CD4-positive, alpha-beta T cell treated with Interleukin-6 for 4 hours (primary cell): Measurements from ENCODE around the gene RAB11B.
"Not testable (repeated sequence)": the region's sequence is repeated elsewhere in the genome, so short reads cannot be mapped to it uniquely, and the experiment has no call there.

ENCODE experiments used
- DNase-seq: peaks from one replicate; pipeline ENCODE4 v3.0.0-alpha.2; 2020; ENCODE audit warnings: mixed read lengths

RAB11B gene

DNA sequence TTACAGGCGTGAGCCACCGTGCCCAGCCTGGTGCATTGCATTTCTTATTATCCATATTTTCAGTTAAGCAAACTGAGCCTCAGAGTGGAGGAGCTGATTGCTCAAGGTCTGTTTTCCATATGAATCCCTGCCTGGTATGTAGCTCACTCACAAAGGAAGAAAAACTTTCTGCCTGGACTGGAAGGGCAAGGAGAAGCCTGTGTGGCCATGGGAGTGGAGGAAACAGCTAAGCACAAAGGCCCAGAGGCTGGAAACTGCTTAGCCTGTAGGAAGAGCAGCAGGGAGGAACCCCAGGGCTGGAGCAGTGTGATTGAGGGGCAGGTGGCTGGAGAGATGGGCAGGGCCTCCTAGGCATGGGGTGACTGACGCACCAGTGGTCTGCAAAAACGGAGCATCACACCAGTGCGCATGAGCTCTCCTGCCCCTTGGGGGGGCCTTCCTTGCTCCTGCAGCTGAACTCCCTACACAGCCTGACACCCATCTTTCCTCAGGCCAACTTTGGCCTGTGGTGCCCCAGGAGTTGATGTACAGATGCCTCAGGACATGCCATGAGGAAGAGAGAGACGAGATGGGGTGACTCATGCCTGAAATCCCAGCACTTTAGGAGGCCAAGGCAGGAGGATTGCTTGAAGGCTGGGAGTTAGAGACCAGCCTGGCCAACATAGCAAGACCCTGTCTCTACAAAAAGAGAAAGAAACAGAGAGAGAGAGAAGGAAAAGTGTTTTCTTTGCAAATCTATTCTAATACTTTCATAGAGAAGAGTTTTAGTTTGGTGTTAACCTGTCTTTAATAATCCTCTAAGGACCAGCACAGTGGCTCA, 51.8 kb downstream of the RAB11B start:
- no peak for DNase-seq

DNA sequence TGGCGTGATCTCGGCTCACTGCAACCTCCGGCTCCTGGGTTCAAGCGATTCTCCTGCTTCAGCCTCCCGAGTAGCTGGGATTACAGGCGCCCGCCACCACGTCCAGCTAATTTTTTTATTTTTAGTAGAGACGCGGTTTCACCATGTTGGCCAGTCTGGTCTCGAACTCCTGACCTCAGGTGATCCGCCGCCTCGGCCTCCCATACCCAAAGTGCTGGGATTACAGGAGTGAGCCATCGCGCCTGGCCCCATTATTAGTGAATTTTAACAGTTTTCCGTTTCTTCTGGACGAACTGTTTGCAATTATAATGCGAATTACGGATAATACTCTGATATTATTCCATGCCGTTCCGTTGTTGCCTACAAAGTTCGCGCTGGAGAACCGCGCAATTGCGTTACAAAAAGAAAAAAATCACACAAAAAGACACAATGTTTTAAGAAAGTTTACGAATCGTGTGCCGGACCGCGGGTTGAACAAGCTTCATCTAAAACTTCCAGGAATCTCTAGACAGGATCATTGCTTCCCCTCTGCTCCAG, 54.0 kb downstream of the RAB11B start:
- not testable (repeated sequence) for DNase-seq

DNA sequence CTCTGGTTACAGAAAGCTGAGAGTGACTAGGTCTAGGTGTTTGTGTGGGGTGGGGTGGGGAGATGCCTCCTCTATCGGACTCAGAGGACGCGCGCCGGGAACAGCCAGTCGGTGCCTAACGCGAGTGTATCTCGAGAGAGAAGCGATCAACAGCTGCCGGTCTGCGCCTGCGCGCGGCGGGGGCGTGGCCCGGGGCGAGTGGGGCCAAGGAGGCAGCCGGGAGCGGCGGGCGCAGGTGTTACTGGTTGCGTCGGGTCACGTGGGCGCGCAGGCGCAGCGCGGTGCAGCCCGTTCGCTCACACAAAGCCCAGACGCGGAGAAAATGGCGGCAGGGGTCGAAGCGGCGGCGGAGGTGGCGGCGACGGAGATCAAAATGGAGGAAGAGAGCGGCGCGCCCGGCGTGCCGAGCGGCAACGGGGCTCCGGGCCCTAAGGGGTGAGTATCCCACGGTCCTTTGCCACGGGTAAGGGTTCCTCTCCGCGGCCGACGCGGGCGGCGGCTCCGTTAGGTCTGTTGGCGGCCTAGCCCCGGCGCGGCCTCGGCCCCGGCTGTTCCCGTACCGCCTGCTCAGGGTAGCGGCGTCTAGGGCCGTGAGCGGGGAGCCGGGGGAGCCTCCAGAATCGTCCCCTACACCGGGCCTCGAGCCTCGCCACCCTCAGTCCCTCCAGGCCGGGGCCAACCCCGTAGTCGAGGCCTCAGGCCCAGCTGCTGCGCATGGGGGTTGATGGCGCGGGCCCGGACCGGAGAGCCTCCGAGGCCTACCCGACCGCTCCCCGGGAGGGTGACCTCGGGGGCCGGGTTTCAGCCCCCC, 54.7 kb downstream of the RAB11B start, which contains the start of gene HNRNPM:
Gene HNRNPM (plus strand): TSS at position 299 of the 811 bp plus-strand sequence. CDS start 24 bp downstream, at position 323.
- peak; percentile 100 for DNase-seq

DNA sequence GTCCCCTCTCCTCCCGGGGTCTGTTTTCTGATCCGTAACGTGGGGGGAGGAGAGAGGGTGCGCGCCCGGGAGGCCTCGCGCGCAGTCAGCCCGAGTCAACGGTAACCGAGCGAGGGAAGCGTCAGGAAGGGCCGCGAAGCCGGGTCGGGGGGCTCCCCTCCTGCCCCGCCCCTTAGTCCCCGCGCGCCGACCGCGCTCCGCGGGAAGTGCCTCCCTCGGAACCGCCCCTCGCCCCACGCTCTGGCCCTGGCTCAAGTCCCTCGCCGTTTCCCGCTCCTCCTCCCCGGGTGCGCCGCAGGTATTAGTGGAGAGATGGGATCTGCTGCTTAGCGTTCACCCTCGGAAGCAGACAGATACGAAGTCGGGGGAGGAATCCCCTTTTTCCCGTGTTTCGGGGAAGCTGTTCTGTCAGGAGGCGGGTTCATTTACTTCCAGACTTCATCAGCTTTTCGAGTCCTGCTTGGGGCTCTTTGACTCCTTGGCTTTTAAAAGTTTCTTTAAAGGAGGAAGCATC, 55.4 kb downstream of the RAB11B start:
- DNase-seq: peak; percentile 42

DNA sequence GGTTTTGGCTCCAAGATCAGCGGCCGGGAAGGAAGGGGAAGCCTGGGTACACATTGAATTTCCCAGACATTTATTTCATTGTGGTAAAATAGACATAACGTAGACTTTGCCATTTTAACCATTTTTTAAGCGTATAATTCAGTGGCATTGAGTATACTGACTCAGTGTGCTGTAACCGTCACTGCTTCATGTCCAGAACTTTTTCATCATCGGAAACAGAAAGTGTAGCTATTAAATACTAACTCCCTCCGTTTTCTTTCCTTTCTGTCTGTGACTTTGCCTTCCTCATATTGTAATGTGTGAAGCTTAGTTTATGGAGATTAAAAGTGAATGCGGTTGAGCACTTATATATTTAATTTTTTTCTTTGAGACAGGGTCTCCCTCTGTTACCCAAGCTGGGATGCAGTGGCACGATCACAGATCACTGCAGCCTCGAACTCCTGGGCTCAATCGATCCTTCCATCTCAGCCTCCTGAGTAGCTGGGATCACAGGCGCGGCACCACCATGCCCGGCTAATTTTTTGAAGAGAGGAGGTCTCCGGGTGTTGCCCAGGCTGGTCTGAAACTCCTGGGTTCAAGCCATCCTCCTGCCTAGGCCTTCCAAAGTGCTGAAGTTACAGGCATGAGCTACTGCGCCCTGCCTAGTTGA, 56.0 kb downstream of the RAB11B start:
- DNase-seq: no peak

DNA sequence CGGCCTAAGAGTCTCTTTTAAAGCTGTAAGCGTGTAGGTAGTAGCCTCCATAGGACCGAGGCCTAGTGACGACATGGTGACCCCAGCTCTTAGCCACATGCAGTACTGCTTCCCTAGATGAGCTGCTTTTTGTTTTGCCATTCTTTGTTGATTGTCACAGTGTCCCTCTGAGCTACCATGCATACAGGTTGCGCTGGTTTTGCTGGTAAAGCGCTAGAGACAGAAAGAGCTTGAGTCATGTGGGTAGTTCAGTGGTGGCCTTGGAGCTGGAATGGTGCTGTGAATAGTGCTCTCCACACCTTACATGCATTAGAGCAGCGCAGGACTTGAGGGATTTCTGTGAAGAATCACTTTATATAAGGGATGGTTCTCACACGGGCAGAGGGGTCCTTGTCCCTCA, 59.7 kb downstream of the RAB11B start:
- no peak for DNase-seq

DNA sequence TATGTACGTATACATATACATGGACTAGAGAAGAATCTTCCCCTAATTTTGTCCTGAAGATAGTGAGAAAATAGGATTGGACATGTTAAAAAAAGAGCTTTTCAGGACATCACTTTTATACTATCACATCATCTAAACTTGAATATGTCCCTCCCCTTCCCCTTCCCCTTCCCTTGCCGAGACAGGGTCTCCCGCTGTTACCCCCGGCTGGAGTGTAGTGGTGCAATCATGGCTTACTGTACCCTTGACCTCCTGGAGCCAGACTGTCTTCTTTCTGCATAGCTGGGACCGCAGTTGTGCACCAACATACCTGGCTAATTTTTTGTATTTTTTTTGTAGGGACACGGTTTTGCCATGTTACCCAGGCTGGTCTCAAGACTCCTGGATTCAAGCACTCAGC, 61.2 kb downstream of the RAB11B start:
- no peak for DNase-seq

DNA sequence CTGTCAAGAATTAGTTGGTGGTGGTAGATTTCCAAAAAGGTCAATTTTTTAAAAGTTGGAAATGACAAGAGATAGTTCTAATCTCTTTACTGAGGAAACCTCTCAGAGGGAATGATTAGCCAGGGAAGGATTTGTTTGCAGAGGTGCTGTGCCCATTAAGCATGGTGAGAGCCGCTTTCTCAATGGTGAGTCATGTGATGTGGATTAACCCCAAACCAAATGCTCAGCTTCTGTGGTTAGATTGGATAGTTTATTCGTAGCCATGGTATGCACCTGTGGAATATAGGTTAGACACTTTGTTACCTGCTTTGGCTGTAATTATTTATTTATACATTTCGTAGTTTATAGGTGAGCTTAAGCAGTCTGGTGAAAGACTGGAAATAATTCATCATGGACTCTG, 61.7 kb downstream of the RAB11B start:
- peak; percentile 18 for DNase-seq

DNA sequence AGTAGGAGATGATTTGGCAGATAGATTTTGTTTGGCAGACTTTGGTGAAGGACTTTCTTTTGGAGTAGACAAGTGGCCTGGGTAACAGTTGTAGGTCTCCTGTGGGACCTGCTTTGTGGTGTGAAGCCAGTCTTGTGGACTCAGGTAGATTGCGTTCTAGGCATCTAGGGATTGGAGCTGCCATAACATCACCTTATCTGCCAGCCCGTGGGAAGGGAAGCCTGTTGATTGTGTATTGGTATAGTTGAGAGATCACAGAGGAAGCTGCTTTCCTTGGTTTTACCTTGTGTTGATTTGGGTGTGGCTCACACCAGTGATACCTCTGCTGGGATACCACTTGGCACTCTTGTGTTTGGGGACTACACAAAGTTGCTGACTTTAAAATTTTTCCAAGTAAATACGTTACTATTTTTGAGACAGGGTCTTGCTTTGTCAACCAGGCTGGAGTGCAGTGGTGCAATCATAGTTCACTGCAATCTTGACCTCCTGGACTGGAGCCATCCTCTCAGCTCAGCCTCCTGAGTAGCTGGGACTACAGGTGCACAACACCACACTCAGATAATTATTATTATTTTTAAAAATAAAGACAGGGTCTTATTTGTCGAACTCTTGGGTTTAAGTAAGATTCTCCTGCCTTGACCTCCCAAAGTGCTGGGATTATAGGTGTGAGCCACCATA, 62.4 kb downstream of the RAB11B start:
- DNase-seq: no peak

DNA sequence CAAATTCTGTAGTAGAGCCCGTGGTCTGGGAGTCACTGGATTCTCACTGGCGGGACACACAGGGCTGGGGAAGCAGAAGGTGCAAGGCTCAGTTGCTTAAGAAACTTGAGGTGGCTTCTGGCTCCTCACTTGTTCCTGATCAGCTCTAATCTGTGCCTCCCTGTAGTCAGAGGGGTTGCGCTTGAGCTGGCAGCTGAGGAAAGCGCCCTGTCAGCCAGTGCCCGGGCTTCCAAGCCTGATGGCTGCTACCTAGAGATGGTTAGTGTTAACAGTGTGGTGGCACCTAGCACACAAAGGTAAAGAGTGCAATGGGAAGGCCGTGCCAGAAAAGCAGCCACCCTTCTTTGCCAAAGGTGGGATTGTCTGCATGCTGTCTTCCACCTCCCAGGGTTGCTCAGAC, 63.5 kb downstream of the RAB11B start:
- no peak for DNase-seq
